Gastrocnemius medialis (tissue), 4 donors: ENCODE measurements around the gene RASGRP4.

Experiments
- POLR2A ChIP-seq, 2 donors: fragments of 450-650 bp; IDR thresholded peaks; one replicate each; pipeline ENCODE4 v1.6.1; 2017; ENCODE audit warnings: antibody characterized with exemption in 2 of 2, mild to moderate bottlenecking in 2 of 2, moderate library complexity in 2 of 2
- TF ChIP-seq, protein P1 (sequence below), 5 experiments: fragments of 450-650 bp in 3 of 5; fragments of 200-600 bp in 2 of 5; sonication (generic) in 2 of 5; IDR thresholded peaks in 4 of 5; conservative IDR thresholded peaks in 1 of 5; 1 replicate in 4 of 5; 2 replicates in 1 of 5; pipeline ENCODE4 v1.5.1; 2016 to 2019; ENCODE audit warnings: antibody characterized with exemption in 5 of 5, mild to moderate bottlenecking in 3 of 5, moderate library complexity in 3 of 5

DNA sequence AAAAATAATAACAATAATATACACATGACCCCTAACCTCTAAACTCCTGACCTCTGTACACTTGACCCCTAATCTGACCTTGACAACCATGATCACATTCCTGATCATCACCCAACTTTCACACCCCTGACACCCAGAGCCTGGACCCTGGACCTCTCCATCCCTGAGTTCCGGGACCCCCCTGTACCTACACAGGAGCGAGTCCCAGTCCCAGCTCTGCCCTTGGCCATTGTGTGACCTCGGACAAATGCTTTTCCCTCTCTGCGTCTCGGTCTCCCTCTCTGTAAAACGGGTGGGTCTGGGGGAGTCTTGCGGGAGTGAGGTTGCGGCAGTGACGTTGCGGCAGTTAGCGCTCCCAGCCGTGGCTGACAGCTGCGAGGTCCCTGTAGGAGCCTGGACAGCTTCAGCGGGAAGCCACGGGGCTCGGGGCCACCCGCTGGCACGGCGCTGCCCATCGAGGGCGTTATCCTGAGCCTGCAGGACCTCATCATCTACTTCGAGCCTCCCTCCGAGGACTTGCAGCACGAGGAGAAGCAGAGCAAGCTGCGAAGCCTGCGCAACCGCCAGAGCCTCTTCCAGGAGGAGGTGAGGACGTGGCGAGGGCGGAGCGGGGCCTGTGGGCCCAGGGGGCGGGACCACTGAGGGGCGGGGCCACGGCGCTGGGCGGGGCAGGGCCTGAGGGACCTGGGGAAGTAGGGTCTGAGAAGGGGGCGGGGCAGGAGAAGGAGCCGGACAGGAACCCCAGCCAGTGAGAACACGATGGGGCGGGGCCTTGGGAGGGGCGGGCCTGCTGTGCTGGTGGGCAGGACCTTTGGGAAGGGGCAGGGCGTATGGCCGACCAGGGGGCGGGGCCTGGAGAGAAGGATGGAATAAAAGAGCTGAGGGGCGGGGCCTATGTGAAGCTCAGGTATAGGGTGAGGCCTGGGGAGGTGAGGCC, 26.7 kb upstream of the RASGRP4 start:
- no peak for TF ChIP-seq POLR2A (IDR thresholded peaks at IDR 0.05)
- TF ChIP-seq, protein P1, sequence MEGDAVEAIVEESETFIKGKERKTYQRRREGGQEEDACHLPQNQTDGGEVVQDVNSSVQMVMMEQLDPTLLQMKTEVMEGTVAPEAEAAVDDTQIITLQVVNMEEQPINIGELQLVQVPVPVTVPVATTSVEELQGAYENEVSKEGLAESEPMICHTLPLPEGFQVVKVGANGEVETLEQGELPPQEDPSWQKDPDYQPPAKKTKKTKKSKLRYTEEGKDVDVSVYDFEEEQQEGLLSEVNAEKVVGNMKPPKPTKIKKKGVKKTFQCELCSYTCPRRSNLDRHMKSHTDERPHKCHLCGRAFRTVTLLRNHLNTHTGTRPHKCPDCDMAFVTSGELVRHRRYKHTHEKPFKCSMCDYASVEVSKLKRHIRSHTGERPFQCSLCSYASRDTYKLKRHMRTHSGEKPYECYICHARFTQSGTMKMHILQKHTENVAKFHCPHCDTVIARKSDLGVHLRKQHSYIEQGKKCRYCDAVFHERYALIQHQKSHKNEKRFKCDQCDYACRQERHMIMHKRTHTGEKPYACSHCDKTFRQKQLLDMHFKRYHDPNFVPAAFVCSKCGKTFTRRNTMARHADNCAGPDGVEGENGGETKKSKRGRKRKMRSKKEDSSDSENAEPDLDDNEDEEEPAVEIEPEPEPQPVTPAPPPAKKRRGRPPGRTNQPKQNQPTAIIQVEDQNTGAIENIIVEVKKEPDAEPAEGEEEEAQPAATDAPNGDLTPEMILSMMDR (IDR thresholded peaks at IDR 0.05 in 4 of 5, conservative IDR thresholded peaks at IDR 0.05 in 1 of 5): no peak
